Left hindlimb (tissue), 1 donor: ENCODE measurements around the gene PDLIM4.

Experiments
- DNase-seq: peaks from one replicate; pipeline ENCODE4 v3.0.0-alpha.2; 2018

Gene PDLIM4

GRCh38 chr5:132254321-132254977 lies 3.0 kb upstream of the PDLIM4 start:
- DNase-seq = no peak

GRCh38 chr5:132256086-132256782 lies 1.3 kb upstream of the PDLIM4 start:
- no peak for DNase-seq

- DNase-seq = no peak
These were observed 739 bp upstream of the PDLIM4 start for GRCh38 chr5:132256783-132257130.

DNA sequence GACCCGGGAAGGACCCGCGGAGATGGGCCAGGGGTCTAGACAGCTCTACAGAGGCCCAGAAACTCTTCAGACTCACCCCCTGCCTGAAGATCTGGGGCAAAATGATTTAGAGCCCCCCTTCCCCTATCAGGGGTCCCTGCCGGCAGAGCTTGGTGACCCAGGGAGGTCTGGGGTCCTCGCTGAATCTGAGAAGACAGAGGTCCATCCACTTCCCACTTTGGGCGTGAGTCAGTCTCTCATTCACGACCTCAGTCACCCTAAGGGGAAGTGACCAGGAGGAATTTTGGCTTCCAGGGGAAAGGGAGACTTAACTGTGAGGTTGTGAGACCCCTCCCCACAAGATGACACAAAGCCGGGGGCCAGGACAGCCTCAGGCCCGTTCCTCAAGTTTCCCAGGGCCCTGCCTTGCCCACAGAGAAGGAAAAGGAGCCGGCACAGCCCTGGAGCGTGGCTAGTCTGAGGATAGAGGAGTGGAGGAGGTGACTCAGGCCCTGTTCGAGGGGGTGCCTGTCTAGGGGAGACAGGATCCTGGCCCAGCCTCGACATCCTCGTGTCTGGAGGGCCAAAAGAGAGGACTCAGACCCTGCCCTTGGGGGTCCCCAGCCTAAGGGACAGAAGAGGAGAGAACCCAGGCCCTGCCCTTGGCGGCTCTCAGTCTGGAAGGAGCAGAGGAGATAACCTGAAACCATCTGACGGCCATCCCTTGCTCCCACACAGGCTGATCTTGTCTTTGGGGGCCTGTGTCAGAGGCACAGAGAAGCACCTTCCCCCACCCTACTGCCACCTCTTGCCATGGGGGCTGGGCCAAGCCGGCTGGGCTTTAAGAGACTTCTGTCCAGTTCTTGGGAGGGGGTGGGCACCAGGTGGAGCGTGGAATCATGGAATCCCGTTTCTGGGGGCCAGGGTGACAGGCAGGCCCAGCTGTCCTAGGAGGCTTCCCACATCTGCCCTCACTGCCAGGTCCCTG lies 889 bp downstream of the PDLIM4 start:
- peak; percentile 65 for DNase-seq

GRCh38 chr5:132259069-132259851 lies 1.8 kb downstream of the PDLIM4 start:
- DNase-seq = peak; percentile 82

DNA sequence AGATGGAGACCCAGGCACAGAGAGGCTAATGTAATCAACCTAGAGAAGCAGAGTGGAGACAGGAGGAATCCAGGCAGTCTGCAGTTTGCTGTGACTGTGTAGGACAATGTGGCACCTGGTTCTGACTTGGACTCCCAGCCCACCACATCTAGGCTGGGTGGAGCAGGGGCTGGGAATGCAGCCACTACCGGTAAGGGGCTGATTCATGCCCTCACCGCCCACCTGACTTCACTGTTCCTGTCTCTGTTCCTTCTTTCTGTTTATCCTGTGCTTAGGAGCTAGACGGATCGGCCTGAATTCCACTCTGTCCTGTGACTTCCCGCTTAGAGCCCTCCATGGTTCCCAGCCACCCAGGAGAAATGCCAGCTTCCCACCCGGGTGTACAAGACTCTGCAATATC lies 2.6 kb downstream of the PDLIM4 start:
- DNase-seq = no peak

DNA sequence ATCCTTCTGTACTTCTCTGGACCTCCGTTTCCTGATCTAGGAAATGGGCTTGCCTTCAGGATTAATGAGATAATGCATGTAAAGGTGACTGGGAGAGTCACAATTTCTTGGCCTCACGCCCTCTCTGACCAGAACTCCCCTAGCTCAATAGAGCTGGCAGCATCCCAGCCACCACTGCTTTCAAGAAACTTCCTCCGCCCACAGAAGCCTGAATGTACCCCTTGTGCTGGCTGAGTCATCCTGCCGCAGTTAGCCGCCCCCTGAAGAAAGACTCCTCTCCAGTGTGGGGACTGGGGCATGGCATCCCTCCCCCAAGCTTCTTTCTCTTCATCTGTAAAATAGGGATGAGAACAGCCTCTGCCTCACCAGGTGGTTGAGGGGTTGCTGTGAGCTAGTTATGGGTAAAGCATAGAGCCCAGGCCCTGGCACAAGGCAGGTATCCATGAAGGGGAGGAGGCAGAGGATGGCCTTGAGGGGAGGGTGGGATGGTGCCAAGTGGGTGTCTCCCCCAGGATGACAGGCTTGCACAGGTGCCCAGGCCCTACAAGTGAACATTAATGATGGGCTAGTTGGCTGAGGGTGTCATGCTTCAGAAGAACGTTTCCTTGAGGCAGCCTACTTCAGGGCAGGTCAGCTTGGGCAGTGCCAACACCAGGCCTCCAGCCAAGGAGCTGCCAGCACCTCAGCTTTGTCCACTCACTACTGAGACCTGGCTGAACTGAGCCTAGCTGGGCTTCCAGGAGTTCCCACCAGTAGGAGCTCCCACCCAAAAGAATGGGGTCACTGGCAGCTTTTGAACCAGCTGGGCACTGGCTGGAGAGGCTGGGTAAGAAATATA lies 3.4 kb downstream of the PDLIM4 start:
- no peak for DNase-seq

DNA sequence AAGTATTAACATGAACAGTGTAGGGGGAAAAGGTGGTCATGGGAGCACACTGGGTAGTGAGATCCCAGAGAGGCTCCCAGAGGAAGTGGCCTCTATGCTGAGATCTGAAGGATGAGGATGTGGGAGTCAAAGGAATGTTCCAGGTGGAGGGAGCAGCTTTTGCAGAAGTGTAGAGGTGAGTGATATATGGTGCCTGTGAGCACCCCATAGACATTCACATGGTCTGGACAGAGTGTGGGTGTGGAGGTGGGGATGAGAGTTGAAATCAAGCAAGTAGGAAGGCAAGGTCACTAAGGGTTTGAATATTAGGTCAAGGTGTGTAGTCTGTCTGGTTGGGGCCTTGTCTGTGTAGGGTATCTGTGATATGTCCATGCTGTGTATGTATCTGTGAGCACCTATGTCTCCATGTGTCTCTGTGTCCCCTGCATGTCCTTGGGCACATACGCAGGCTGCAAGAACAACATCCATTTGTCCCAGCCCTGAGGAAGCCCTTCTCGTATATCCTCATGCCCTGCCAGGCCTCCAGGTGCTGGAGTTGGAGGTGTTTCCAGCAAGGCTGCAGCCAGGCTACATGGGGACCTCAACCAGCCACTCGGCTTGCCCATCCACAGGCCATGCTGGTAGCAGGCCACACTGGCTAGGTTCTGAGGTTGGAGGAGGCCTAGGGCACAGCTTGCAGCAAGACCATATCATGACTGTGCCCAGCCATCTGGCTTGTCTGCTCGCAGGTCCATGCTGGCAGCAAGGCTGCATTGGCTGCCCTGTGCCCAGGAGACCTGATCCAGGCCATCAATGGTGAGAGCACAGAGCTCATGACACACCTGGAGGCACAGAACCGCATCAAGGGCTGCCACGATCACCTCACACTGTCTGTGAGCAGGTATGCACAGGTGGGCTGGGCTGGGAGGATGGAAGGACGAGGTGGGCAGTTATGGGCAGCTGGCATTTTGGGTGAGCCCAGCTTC lies 4.7 kb downstream of the PDLIM4 start:
- no peak for DNase-seq

GRCh38 chr5:132262882-132263547 lies 5.5 kb downstream of the PDLIM4 start:
- no peak for DNase-seq

DNA sequence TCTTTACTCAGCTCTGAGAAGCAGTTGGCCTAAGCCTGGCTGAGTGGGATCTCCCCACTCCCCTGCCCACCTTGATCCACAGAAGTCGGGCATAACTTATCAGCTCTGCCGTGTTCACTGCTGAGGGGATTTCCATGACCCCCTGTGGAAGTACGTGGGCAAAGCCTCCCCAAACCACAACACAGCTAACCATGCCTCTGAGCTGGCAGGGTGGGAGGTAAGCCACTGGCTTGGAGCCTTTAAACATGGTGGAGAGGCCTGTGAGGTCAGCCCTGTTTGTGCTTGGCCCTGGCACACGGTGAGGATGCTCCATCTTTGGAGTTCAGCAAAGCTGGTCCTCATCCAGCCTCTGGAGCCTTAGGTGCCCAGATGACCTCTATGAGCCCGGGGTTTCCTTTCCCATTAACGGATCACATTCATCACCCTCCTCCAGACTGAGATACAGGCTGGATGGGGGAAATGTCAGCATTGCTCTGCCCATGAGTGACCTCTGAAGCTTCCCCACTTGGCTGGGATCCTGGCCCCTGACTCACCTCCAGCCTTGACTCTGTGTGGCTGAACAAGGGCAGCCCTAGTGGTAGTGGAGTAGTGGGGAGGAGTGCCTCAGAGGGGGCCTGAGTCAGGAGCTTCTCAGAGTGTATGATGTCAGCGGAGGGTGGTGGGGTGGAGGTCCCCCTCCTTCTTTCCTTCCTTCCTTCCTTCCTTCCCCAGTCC lies 6.2 kb downstream of the PDLIM4 start:
- no peak for DNase-seq

DNA sequence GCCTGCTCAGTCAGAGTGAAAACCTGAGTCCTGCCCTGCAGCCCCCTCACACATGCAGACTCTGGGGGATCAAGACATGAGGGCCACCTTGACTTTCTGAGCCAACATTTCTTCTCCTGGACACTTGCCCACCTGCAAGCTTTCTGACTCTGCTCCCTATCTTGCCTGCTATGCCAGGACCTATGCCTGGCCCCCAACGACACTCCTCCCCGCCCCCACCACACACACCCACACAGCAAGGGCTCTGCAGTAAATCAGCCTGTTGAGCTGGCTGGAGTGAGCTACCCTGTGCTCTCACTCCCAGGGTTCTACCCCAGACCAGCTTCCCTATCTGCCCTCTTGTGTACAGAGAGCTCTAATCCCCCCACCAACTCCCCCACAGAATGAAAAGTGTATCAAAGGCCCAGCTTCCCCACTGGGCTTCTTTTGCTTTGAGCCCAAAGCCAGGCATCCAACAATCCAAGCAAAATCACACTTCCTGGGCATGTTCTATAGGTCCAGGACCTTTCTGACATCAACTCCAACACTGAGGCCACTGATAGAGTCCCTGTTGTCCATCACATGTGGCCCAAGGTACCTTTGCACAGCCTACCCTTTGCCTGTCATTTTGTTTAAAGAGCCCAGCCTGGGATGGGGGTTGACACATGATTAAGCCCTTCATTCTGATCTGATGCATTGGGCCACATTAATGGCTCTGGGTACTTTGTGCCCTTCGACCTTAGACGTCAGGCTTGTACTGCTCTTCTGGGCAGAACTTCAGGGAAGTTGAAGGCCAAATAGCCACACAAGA lies 7.2 kb downstream of the PDLIM4 start:
- DNase-seq = no peak

DNA sequence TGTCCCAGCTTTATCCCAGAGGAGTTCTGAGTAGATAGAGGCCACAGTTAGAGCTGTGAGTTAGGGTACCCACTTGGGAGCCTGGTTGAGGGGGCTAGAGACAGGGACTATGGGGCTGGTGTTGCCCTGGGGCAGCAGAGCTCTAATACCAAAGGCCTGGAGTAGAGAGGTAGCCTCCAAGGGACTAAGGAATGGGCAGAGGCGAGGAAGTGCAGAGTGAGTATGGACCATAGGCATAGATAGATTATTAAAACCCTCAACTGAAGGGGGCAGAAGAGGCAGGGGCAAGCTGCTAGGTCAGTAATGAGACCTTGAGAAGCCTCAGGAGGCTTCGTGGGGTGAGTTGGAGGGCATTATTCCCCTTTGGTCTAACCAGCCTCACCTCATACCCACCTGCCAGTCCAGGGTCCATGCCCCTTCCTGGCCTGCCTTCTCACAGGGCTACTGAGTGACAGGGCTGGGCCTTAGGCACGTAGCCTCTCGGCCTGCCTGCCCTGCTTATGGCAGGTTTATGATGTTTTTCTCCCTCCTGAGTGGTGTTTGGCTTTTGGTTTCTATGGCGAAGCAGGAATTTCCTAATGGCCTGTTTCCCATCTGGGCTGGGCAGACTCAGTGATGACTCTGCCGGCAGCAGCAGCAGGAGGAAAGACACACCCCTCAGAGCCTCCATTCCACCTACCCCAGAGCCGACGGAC lies 8.0 kb downstream of the PDLIM4 start:
- peak; percentile 85 for DNase-seq

DNA sequence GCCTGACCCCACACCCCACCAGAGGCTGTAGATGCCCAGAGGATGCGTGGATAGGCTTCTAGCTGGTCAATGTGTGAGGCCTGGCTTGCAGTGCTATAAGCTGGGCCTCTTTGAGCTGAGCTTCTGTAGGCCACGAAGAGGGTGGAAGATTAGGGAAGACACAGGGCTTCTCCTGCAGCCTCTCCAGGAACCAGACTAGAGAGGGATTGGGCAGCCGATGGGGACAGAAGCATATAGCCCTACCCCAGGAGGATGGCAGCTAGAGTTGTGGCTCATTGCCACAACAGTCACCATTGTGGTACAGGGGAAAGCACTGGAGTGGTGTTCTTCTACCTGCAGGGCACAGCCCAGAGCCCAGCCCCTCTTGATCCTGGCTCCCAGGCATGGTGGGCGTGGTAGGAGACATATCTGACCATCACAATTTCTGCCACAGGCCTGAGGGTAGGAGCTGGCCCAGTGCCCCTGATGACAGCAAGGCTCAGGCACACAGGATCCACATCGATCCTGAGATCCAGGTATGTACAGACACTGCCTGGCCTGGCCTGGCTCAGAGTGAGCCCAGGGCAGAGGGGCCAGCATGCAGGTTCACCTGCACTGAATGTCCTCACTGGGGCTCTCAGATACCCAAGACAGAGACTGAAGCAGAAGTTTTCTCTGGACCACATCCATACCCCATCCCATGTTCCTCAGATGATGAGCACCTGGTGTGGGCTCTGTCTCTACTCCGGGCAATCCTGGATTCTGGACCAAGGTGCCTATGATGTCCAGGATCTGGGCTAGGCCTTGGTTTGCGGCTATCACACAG lies 8.7 kb downstream of the PDLIM4 start:
- DNase-seq = no peak

- DNase-seq = no peak
These were observed 9.3 kb downstream of the PDLIM4 start for GRCh38 chr5:132266836-132267160.

GRCh38 chr5:132267166-132267739 lies 9.8 kb downstream of the PDLIM4 start:
- DNase-seq = no peak

DNA sequence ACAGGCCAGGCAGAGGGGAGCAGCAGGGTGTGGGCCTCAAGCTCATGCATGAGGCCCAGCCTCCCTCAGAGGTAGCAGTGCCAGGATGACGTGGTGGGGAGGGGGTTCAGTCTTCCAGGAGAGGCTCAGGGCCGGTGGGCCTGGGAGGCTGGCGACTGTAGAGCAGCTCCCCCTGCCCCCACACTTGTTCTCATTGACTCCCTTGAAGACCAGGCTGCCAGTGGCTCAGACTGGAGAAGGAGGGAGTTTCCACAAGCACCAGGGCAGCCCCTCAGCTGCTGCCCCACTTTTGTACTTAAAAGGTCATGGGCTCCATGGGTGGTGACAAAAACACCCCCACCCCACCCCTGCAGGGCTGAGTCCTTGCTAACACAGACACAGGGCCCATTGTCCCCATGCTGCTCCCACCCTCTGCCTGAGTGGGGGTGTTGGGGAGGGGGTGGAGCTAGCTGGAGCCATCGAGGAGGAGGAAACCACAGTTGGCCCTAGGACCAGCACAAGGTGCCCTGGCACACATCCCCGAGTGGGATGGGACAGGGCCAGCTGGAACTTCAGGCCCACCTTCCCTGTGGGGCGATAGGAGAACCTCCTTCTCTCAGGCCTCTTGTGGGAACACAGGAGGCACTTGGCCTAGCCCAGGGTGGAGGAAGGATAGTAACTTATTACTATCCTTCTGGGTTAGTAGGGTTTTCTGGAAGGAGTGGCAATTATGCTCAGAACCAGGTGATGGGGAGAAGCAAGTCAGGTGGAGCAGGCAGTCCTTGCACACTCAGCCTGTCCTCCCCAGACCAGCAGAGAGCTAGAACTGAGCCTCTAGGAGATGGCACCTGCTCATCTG lies 10.7 kb downstream of the PDLIM4 start:
- DNase-seq = no peak
